Measurements from ENCODE around the gene HPCAL1.

- TF ChIP-seq, protein P1, sequence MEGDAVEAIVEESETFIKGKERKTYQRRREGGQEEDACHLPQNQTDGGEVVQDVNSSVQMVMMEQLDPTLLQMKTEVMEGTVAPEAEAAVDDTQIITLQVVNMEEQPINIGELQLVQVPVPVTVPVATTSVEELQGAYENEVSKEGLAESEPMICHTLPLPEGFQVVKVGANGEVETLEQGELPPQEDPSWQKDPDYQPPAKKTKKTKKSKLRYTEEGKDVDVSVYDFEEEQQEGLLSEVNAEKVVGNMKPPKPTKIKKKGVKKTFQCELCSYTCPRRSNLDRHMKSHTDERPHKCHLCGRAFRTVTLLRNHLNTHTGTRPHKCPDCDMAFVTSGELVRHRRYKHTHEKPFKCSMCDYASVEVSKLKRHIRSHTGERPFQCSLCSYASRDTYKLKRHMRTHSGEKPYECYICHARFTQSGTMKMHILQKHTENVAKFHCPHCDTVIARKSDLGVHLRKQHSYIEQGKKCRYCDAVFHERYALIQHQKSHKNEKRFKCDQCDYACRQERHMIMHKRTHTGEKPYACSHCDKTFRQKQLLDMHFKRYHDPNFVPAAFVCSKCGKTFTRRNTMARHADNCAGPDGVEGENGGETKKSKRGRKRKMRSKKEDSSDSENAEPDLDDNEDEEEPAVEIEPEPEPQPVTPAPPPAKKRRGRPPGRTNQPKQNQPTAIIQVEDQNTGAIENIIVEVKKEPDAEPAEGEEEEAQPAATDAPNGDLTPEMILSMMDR (IDR thresholded peaks at IDR 0.05), result no peak
- TF ChIP-seq POLR2A (IDR thresholded peaks at IDR 0.05; ENCODE audit: low read depth), result no peak
These were observed 29.1 kb downstream of the HPCAL1 start for GRCh38 chr2:10331702-10332401.
